OCI-LY3 (cell line): ENCODE data around the gene VMP1.

Experiments used
- EZH2phosphoT487 ChIP-seq: fragments of 200-600 bp; shearing (Covaris generic); IDR thresholded peaks from 2 replicates; pipeline ENCODE4 v1.6.1; 2018; ENCODE audit warnings: antibody characterized with exemption, mixed run types, low read depth
- TF ChIP-seq, protein P1 (sequence below): fragments of 200-600, 300-600 bp; sonication (generic); IDR thresholded peaks from 2 replicates; pipeline ENCODE4 v1.5.1; 2014; ENCODE audit warnings: antibody characterized with exemption, low read length, low read depth

DNA sequence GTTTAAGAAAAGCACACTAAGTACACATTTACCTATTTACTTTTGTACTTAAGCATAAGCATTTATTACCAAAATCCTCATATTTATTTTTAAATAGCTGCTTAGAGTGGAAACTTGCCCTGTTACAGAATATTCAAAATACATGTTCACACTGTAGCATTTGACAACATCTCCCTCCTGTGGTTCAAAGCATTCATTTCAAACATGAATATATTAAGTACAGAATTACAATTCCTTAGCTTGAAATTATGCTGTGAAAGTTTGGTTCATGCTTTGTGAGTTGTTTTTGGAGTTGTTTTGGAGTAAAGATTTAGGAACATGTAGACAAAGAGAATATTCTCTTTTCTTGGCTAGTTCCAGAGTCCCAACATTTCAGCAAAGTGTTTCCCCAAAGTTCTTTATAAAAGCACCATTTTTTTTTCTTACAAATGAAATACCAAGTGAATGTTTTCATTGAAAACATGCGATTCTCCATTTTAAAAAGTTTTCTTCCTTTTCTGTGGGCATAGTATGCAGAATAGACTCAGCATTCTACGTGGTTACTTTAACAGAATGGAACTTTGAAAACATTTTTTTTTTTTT, 152.1 kb downstream of the VMP1 start:
- TF ChIP-seq, protein P1, sequence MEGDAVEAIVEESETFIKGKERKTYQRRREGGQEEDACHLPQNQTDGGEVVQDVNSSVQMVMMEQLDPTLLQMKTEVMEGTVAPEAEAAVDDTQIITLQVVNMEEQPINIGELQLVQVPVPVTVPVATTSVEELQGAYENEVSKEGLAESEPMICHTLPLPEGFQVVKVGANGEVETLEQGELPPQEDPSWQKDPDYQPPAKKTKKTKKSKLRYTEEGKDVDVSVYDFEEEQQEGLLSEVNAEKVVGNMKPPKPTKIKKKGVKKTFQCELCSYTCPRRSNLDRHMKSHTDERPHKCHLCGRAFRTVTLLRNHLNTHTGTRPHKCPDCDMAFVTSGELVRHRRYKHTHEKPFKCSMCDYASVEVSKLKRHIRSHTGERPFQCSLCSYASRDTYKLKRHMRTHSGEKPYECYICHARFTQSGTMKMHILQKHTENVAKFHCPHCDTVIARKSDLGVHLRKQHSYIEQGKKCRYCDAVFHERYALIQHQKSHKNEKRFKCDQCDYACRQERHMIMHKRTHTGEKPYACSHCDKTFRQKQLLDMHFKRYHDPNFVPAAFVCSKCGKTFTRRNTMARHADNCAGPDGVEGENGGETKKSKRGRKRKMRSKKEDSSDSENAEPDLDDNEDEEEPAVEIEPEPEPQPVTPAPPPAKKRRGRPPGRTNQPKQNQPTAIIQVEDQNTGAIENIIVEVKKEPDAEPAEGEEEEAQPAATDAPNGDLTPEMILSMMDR = peak; percentile 82
- no peak for TF ChIP-seq EZH2phosphoT487
